NCI-H226 (cell line): Measurements from ENCODE around the gene RACGAP1.

ENCODE experiments used
- DNase-seq: peaks from one replicate; pipeline ENCODE4 v3.0.0-alpha.2; 2015

The RACGAP1 gene, protein sequence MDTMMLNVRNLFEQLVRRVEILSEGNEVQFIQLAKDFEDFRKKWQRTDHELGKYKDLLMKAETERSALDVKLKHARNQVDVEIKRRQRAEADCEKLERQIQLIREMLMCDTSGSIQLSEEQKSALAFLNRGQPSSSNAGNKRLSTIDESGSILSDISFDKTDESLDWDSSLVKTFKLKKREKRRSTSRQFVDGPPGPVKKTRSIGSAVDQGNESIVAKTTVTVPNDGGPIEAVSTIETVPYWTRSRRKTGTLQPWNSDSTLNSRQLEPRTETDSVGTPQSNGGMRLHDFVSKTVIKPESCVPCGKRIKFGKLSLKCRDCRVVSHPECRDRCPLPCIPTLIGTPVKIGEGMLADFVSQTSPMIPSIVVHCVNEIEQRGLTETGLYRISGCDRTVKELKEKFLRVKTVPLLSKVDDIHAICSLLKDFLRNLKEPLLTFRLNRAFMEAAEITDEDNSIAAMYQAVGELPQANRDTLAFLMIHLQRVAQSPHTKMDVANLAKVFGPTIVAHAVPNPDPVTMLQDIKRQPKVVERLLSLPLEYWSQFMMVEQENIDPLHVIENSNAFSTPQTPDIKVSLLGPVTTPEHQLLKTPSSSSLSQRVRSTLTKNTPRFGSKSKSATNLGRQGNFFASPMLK

GRCh38 chr12:50025187-50026059, at the start of gene RACGAP1:
RACGAP1 (minus strand) TSS chr12:50025494; CDS start chr12:50016715, 8,779 bp downstream.
- peak; percentile 97 for DNase-seq

DNA sequence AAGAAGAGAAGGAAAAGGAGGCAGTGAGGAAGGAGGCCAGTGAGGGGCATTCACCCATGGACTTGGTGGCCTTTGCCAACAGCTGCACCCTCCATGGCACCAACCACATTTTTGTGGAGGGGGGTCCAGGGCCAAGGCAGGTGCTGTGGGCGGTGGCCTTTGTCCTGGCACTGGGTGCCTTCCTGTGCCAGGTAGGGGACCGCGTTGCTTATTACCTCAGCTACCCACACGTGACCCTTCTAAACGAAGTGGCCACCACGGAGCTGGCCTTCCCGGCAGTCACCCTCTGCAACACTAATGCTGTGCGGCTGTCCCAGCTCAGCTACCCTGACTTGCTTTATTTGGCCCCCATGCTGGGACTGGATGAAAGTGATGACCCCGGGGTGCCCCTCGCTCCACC, 48.4 kb upstream of the RACGAP1 start:
- DNase-seq = no peak

- DNase-seq = no peak
Measured at GRCh38 chr12:50073206-50073605, 47.9 kb upstream of the RACGAP1 start.

- DNase-seq = no peak
Measured at GRCh38 chr12:50072198-50072907, 47.1 kb upstream of the RACGAP1 start.

- peak; percentile 75 for DNase-seq
Measured at GRCh38 chr12:50070314-50071060, 45.2 kb upstream of the RACGAP1 start.

DNA sequence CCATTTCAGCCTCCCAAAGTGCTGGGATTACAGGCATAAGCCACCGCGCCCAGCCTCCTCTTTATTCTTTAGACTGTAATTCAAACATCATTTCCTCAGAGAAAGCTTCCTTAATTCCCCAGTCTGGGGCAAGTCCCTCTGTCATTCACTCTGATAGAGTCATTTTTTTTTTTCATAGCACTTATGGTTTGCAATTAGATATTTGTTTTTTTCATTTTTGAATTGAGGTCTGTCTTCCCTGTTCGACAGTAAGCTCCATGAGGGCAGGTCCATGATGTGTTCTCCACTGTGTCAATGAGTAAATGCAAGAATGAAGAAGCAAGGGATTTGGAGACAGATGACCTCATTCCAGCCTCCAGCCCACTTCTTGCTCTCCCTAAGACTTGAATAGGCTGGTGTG, 44.2 kb upstream of the RACGAP1 start:
- DNase-seq = no peak

- no peak for DNase-seq
Measured at GRCh38 chr12:50069069-50069468, 43.8 kb upstream of the RACGAP1 start.

DNA sequence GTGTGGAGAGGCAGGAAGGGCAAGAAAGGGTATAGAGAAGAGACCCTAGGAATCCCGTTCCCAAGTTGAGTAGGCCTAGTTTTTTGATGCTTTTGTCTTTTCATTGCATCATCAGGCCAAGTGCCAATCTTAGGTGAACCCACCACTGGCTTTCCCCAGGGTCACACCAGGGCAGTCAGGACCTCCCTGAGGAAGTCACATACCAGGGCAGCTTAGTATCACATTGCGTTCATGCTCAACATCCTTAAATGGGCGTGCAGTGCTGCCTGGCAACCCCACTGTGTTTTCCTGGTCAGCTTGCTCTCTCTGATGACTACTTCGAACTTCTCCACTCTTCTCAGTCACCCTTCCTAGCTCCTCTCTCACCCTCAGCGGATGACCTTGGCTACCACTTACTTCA, 41.1 kb upstream of the RACGAP1 start:
- peak; percentile 57 for DNase-seq

DNA sequence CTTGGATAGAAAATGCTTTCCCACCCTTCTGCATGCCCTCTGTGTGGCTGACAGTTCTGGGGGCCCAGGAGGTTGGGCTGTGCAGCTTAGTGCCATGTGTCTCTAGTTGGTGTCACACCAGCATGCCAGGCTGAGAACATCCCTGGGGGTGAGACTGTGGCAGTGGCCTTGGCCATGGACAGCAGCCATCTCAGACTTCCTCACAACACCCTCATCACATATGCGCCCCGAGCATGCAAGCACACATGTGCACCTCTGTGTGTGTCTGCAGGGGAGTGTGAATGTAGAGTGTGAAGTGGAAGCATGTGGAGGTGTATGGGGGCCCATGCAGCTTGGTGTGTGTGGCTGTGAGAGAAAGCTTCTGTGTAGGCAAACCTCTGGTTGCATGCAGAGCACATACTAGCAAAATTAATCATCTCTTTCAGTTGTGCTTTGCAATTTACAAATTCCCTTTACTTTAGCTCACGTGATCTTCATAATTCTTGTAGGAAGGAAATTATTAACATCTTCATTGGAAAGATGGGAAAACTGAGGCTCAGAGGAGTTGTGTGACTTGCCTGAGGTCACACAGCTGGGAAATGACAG, 40.5 kb upstream of the RACGAP1 start:
- DNase-seq = no peak

DNA sequence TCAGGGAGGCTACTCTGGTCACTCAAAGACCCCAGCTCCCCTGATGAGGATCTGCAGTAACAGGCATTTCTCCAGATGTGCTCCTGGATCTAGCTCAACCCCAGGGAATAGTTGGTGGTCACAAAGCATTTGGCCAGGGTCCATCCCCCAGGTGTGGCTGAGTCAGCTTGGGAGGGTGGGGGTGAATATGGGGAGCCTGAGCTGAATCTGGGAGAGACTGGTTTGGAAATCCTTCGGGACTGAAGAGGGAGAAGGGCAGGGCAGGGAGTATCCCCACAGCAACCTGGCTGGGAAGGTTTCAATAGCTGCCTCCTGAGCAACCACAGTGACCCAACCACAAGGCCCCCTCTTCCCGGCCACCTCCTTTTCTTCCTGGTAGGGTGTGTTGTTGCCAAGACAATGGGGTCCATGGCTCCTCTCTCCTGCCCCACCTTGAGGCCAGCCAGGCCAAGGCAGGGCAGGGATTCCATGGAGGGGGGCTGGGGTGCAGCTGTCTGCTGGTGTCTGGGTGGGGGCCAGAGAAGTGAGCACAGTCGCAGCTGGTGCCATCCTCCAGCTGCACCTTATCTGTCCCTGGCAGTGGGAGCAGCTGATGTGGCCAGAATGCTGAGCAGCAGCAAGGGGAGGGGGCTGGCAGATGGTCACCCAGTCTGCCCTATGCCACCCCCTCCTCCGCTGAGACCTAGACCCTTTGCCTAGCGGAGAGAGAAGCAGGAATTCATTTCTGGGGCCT, 37.6 kb upstream of the RACGAP1 start:
- no peak for DNase-seq

- no peak for DNase-seq
Measured at GRCh38 chr12:50061946-50062686, 36.8 kb upstream of the RACGAP1 start.

DNA sequence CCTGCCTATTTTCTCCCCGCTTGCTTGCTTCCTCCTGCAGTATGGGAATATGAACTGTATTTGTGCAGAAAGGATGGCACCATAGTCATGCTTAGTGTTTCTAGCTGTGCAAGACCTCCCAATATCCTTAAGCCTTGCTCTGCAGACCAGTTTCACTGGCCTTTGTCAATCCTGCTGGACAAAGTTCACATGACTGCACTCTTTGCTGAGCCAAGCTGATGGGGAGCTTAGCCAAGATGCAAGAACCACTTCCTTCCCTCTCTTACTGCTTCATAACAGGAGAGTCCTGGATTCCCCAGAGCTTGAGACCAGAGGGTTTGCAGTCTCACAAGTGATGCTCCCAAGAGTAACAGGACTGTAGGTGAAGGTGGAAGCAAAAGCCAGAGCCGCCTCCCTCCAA, 35.9 kb upstream of the RACGAP1 start:
- no peak for DNase-seq

- no peak for DNase-seq
Measured at GRCh38 chr12:50060120-50060468, 34.8 kb upstream of the RACGAP1 start.

DNA sequence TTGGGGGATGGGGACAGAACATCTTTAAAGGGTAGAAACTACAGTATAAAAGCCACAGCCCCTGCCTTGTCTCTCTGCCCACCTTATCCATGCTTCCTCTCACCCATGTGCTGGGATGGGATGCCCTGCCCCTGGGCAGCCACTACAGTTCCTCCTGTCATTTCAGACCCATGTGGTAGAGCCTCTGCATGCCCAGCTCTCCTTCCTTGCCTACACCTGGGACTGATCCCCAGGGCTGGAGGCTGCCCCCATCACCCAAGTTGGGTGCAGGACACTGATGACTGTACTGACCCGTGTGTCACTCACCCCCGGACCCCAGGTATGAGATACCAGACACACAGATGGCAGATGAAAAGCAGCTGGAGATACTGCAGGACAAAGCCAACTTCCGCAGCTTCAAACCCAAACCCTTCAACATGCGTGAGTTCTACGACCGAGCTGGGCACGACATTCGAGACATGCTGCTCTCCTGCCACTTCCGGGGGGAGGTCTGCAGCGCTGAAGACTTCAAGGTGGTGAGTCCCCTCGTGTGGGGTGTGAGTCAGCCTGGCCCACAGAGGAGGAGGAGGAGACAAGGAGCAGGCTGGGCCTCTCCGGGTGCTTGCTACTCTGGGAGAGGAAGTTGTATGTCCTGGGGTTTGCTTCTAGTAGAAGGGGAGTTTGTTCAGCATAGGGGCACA, 34.3 kb upstream of the RACGAP1 start:
- no peak for DNase-seq

DNA sequence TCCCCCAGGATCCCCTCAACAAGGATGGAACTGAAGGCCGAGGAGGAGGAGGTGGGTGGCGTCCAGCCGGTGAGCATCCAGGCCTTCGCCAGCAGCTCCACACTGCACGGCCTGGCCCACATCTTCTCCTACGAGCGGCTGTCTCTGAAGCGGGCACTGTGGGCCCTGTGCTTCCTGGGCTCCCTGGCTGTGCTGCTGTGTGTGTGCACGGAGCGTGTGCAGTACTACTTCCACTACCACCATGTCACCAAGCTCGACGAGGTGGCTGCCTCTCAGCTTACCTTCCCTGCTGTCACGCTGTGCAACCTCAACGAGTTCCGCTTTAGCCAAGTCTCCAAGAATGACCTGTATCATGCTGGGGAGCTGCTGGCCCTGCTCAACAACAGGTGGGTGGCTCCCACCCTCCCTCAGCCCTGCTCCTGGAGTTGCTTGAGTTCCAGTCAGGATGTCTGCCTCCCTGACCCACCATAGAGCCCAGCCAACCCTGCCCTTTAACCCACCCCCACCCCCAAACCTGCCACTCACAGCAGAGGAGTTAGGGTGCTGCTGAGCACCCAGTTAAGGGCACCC, 33.5 kb upstream of the RACGAP1 start:
- no peak for DNase-seq

GRCh38 chr12:50057896-50058670, 32.8 kb upstream of the RACGAP1 start:
- no peak for DNase-seq

DNA sequence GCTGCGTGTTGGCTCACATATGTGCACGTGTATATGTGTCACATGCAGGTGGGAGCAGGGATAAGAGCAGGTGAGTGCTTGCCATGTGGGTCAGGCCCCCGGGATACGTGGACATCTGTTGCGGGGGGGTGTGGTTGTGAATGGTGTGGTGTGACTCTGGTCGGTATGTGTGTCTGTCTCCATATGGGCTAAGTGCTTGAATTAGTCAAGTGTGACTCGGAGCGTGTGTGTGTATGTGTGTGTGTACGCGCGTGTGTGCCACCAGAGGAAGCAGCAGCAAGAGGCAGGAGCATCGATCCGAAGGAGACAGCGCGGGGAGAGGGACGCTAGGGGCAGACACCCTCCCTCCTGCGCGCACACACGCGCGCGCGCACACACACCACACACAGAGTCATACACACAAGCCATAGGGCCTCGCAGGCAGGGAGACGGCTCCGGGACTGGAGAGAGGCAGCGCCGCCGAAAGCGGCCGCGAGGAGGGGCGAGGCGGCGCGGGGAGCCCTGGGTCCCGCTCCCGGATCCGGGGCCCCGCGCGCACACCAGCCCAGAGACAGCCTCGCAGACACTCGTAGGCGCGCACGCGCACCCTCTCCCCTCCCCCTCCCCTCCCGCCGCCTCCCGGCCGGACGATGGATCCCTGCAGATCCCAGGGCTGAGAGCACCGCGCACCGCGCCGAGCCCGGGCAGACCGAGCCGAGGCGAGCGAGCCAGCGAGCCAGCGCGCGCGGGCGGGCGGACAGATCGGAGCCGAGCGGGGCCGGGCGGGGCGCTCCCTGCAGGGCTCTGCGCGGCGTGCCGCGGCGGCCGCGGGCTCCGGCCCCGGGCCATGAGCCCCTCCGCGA, 31.9 kb upstream of the RACGAP1 start, which contains the start of gene ASIC1:
TSS of gene ASIC1 (plus strand) at position 597 of the 842 bp plus-strand sequence. CDS start 1,171 bp downstream, outside the sequence.
- DNase-seq = peak; percentile 32

- no peak for DNase-seq
Measured at GRCh38 chr12:50056639-50056976, 31.3 kb upstream of the RACGAP1 start.
